H1 (cell line): Measurements from ENCODE around the gene TRIM28. TPM values are rescaled to one million over a fixed set of nuclear protein-coding genes. Genes with fewer than 3 reads are reported as not detected.
A peak's percentile ranks its signal among the peaks of the same experiment; 100 is the strongest.

Experiments
- ASH2L ChIP-seq: fragments of 200-600, 300-600 bp; sonication (generic); IDR thresholded peaks from one replicate; pipeline ENCODE4 v1.7.1; 2017; ENCODE audit warnings: low read length
- ATF3 ChIP-seq: IDR thresholded peaks from 2 replicates; pipeline ENCODE4 v1.6.1; 2011; ENCODE audit warnings: low read depth, mild to moderate bottlenecking, low read length; ENCODE audit not compliant: insufficient read depth
- BACH1 ChIP-seq: IDR thresholded peaks from 2 replicates; pipeline ENCODE4 v1.6.1; 2012; ENCODE audit warnings: low read length, improper control_type of control experiment
- CHD7 ChIP-seq: fragments of 300-600 bp; sonication (generic); IDR thresholded peaks from 2 replicates; pipeline ENCODE4 v1.7.1; 2012; ENCODE audit warnings: low read length, moderate library complexity, mild to moderate bottlenecking, inconsistent platforms; ENCODE audit not compliant: insufficient replicate concordance
- GABPA ChIP-seq: IDR thresholded peaks from 2 replicates; pipeline ENCODE4 v1.6.1; 2011; ENCODE audit warnings: mild to moderate bottlenecking, low read length, moderate library complexity, borderline replicate concordance; ENCODE audit not compliant: insufficient read depth
- MAX ChIP-seq: IDR thresholded peaks from 2 replicates; pipeline ENCODE4 v1.6.1; 2012; ENCODE audit warnings: inconsistent platforms
- RNF2 ChIP-seq: fragments of 200-900, 300-1000 bp; sonication (generic); IDR thresholded peaks from 2 replicates; pipeline ENCODE4 v1.7.1; 2016; ENCODE audit warnings: borderline replicate concordance, low read depth, mild to moderate bottlenecking, antibody characterized with exemption, low read length; ENCODE audit not compliant: poor library complexity, severe bottlenecking; ENCODE audit errors: missing control alignments
- SRF ChIP-seq: IDR thresholded peaks from 2 replicates; pipeline ENCODE4 v1.6.1; 2011; ENCODE audit warnings: mild to moderate bottlenecking, low read depth, low read length, moderate library complexity
- polyA plus RNA-seq, 7 experiments: library from polyadenylated mRNA; depleted of rRNA in 3 of 7; stranded (reverse) in 5 of 7; unstranded in 2 of 7; fragments of >200 nt in 5 of 7; fragments of 200-250 nt in 2 of 7; gene quantifications; 1 replicate in 5 of 7; 2 replicates in 1 of 7; 4 replicates in 1 of 7; pipeline versions ENCODE4 v1.2.1 to v1.2.3, GENCODE V29; 2011 to 2013; ENCODE audit warnings: missing spikeins in 2 of 7, mixed read lengths in 2 of 7
- total RNA-seq: library from RNA; stranded (reverse); fragmentation: NEBNext Ultra II Directional; extraction: Animal tissue kit (Norgen Biotek cat#: 25700); gene quantifications from 2 replicates; pipeline ENCODE4 v1.2.1, GENCODE V29; 2021

Gene TRIM28
- total and polyA plus RNA-seq, 2 of the 8 experiments (the other 6 are each of a cell fraction or from before 2014, with no cell fraction given), result 1,433 to 1,442 TPM

GRCh38 chr19:58554494-58555368 is 10.9 kb downstream of the TRIM28 start, which contains the start of gene CHMP2A (continued):
- TF ChIP-seq CHD7, result no peak
- TF ChIP-seq ATF3, result 0 out of 2 replicates have a peak, but pooled peaks have one; percentile 3
- TF ChIP-seq GABPA, result peak; percentile 99
- TF ChIP-seq RNF2, result no peak
- peak; percentile 65 for TF ChIP-seq MAX
- TF ChIP-seq BACH1, result no peak; the same call in 1 of the 2 replicates
- TF ChIP-seq SRF, result no peak
- TF ChIP-seq ASH2L, result peak; percentile 62
